HG02763 (cell line): ENCODE measurements around the gene ARMH4.

Experiments used
- ATAC-seq: cut with Tn5 transposase; IDR thresholded peaks from one replicate; pipeline ENCODE4 v1.9.1; 2021; ENCODE audit warnings: mild to moderate bottlenecking, moderate library complexity; ENCODE audit not compliant: unreplicated experiment

ARMH4 gene

GRCh38 chr14:58055497-58056010, 96.5 kb downstream of the ARMH4 start:
- no peak for ATAC-seq

DNA sequence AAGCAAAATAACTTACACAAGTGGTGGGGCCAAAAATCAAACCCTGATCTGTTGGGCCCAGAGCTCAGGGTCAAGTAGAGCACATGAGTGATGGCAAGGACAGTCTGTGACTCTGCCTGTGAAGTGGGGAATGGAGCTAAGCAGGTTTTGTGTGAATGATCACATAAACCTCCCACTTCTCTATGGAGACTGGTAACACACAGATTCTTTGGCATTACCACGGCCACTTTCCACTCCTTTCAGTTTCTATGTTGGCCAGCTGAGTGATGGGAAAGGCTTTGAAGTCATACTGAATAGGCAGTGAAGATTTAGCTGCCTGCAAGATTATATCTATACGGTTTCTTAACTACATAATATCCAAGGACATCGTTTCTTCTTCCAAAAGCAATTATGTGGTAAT, 97.9 kb downstream of the ARMH4 start:
- no peak for ATAC-seq

- no peak for ATAC-seq
Observed at GRCh38 chr14:58048219-58048618, 103.8 kb downstream of the ARMH4 start.

- no peak for ATAC-seq
Observed at GRCh38 chr14:58027904-58028303, 124.1 kb downstream of the ARMH4 start.

- no peak for ATAC-seq
Observed at GRCh38 chr14:58026967-58027366, 125.0 kb downstream of the ARMH4 start.

DNA sequence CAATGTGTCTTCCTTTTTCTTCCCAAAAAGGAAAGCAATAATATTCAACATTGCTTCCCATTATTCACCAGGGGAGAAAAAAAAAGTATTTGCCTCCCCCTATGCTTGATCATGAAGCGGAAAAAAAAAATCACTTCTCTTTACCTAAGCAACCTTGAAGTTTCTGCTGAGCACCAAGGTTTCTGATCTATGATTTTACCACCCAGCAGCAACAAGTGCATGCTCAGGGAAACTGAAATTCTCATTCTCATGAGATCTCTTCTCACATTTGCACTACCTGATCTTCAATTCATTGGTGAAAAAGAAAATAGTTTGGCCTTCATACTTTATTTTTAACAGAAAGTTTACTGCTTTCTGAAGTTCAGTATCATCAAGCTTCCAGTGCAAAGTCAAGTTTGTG, 125.8 kb downstream of the ARMH4 start:
- ATAC-seq, result no peak

DNA sequence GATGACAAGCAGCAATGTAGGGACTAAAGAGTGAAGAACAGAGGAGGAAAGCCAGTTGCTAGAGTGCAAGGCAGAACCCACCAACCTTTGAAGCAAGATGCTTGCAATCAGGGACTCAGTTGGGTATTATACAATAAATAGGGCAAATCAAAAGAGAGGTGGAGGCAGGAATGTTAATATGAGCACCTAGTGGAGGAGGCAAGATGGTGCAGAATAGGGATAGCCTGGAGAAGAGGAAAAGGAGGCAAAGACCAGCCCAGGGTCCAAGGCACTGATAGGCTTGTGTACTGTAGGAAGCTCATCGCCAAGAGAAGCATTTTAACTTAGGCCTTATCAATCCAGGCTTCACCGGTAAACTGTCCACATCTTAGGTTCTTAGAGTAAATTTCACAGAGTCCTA, 137.2 kb downstream of the ARMH4 start:
- no peak for ATAC-seq

DNA sequence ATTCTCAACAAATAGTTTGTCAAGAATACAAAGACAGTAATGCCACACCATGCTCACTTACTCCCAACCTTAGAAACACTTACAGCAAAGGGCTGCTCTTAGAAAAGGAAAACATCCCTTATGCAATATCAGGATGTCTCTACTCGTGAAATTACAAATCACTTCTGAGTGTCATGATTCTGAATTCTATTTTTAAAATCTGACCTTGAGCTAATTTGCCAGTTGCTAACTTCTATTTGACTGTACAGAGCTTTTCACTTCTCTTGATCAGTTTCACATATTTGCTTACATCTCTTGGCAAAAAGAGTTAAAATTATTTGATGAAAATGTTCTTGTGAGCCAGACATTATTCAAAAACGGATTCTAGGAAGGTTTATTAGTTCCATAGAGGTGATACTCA, 149.4 kb downstream of the ARMH4 start:
- ATAC-seq, result no peak

- ATAC-seq, result no peak
Observed at GRCh38 chr14:57999979-58000378, 152.0 kb downstream of the ARMH4 start.

GRCh38 chr14:57999471-57999870, 152.5 kb downstream of the ARMH4 start:
- no peak for ATAC-seq

GRCh38 chr14:57998766-57999165, 153.2 kb downstream of the ARMH4 start:
- ATAC-seq, result no peak

DNA sequence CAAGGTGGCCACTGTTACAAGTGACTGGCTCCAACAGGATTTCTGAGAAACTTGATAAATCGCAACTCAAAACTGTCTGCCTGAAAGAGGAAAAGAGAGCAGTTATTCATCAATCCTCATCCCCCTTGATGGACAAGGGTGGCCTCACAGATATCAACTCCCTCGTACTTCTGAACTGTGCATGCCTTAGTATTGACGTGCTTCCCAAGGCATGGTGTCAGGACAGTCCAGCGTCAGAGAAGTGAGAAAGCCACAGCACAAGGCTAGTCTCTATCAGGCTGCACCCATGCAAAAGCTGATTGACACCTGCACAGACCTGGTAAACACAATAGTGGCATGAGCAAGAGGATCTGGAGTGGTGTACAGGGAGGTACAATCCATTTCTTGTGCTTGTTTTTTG, 160.7 kb downstream of the ARMH4 start:
- ATAC-seq, result no peak

GRCh38 chr14:57988445-57988844, 163.6 kb downstream of the ARMH4 start:
- ATAC-seq, result no peak

DNA sequence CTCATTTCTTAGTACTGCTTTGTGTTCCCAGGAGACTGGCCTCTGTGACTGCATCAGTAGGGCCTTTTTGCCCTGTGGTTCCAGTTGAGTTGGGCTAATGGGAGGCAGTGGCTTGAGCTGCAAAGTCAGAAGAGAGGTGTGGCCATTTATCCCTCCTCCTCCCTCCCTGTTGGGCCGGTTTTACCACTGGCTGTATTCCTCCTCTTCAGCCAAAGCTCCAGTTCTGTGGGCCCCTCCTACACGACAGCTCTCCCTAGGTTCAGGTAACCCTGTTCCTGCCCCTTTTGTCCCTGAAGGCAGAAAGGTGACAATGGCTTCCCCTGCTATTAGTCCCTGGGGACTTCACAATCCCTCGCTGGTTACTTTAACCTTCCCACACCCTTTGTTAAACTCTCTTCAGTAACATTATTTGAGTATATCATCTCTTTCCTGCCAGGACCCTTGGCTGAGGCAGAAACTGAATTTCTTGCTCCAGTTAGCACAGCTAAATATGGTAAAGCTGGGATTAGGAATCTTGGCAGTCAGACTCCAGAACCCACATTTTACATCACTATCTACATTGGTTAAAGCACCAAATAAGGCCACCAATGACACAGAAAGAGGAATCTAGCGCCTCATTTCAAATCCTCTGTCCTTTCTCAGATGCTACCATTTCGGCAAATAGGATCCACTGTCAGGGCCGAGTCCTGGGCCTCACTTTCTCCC, 164.3 kb downstream of the ARMH4 start:
- ATAC-seq, result no peak

DNA sequence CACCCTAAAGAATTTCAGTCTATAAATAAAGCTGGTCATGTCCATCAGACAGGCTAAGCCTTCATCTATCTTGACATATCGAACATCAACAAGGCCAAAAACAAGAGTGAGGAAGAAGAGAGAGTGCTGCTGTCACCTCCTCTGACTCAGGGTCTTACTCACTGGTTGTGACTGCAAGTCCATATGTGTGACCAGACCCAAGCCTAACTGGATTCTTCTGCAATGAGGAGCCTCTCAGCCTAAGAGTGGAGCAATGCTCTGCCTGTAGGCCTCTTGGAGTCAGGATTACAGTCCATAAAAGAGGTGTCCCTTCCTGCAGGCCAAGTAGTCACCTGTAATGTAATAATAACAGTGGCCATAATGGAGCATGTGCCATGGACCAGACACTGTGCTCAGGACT, 165.0 kb downstream of the ARMH4 start:
- no peak for ATAC-seq

DNA sequence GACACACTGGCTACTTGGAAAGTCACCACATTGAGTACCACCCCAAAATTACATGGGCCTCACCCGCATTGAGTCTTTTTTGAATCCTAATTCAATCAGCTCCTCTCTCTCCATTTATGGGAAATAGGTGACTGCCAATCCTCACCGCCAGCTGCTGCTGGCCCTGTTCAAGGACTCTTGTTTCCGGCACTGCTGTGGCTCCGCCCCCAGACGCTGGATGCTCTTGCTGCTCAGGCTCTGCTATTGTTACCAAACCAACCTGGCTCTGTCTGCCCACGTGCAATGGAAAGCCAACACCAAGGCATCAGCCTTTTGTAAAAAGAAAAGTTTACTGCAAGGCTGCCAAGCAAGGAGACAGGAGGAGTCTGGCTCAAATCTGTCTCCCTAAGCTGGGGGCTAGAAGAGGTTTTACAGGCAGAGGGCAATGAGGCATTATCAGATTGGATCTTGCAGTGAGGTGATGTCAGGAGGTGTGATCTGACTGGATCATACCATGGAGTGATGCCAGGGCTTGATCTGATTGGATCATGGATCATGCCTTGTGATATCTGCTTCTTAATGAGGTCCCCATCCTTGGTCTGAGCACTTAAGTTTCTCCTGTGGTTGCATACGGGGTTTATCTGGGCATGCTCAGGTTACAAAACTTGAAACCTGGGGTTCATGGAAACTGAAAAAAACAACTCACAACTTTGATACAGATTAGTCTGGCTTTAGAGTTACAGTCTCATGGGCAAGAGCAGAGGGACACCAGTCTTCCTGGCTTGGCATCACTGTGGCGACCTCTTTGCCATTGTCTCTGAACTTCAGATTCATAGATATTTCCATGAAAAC, 169.0 kb downstream of the ARMH4 start:
- ATAC-seq, result no peak

GRCh38 chr14:57981817-57982560, 170.0 kb downstream of the ARMH4 start:
- no peak for ATAC-seq

GRCh38 chr14:57979376-57980048, 172.5 kb downstream of the ARMH4 start:
- ATAC-seq, result no peak

DNA sequence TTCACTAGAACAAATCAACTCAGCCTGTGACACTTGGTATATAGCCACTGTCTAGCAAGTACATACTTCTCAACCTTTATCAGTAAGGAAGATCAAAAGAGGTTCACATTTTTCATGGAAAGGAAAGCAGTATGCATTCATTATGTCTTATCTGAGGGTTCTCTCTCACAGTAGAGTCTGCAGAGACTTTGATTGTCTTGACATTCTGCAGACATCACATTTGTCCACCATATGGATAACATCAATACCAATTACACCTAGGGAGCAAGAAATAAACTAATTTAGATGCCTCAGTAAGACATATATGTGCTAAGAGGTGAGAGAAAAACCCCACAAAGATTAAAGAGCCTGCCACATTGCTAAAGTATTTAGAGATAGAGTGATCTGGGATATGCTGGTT, 175.3 kb downstream of the ARMH4 start:
- ATAC-seq, result no peak

- ATAC-seq, result no peak
Observed at GRCh38 chr14:57974896-57975295, 177.1 kb downstream of the ARMH4 start.

DNA sequence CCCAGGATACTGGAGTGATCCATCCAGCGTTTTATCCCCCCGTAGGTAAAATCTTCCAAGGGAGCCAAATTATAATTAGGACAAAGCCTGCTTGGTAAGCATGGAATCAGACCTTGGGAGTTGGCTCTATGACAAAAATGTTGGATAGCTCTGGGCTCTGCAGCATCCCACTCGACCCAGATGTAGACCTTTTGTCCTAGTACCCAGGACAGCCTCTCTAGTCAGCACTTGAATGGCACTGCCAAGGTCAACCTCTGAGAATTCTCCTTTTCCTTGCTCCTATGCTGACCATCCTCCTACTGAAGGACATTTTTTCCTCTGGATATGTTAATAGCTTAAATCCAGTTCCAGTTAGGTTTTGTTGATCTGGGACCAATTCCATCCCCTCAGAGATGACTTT, 181.4 kb downstream of the ARMH4 start:
- no peak for ATAC-seq
